GM21717 (cell line): Measurements from ENCODE around the gene TBC1D28.
"Not testable (repeated sequence)": the region's sequence is repeated elsewhere in the genome, so short reads cannot be mapped to it uniquely, and the experiment has no call there.

Source experiments
- ATAC-seq: cut with Tn5 transposase; IDR thresholded peaks from one replicate; pipeline ENCODE4 v1.9.1; 2021; ENCODE audit warnings: mild to moderate bottlenecking, moderate library complexity; ENCODE audit not compliant: unreplicated experiment

Gene TBC1D28

DNA sequence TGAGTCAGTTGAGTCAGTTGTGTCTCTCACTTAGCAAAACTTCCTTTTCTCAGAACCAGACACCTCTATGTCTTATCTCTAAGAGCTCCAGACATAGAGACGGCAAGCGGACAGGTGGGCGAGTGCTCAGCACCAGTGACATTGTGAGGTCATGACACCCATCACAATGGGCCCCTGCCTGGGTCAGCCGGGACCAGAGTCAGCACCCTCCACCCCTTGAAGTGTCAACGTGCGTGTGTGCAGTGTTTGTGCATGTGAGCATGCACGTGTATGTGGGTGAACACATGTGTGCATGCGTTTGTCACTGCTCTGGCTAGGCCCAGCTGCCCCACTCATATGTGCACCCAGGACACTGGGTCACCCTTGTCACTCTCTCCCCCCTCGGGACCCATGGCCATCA lies at the start of gene TBC1D28:
TBC1D28 (minus strand) TSS at position 101 of the 400 bp plus-strand sequence. CDS start 3,039 bp downstream, outside the sequence.
- ATAC-seq, result not testable (repeated sequence)

DNA sequence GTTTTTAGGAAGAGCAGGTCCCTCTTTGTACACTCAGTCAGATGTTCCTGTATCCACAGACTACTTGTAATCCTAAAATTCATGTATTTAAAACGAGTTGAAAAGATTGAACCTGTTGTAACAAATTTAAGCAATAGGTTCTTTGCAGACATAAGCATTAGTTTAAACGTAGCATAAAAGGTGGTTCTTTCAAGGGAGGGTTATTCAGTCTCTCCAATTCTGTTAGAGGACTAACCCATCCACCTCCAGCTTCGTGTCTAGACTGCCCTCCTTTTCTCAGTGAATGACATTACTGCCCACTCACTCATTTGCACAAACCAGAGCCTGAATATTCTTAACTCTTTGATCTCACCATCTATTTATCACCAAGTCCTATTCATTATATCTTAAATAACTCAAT lies 38.5 kb upstream of the TBC1D28 start:
- ATAC-seq, result not testable (repeated sequence)

DNA sequence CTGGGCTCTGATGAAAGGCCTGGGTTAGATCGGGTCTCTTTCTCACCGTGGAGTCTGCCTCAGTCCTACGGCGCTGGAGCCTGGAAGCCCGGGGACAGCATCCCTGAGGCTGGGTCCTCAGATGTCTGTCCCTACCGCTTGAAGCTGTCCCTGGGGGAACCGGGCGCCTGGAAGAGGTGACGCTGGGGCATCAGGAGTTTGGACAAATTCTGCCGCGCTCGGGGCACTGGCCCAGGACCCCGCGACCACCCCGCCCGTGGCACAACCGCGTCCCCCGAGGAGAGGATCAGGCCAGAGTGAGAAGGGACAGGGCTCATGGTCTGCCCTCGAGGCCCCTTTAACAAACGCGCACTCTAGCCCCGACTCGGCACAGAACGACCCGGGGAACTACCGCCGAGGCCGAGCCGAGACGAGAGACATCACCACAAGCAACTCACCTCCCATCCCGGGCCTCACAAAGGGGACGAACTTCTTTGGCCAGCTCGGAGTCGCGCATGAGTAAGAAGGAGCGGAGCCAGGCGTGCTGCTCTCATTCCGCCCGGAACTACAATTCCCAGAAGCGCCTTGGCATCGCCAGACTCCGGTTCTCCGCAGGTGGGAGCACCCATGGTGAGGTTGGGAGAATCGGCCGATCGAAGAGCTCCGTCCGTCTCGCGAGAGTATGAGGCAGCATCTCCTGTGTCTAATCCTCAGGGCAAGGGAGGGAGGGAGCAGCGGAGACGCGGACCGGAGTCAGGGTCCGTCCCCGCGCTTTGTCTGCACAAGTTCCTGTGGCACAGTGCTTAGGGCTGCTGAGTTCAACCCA lies 37.8 kb upstream of the TBC1D28 start, which contains the start of gene FOXO3B:
FOXO3B (minus strand) TSS at position 548 of the 805 bp plus-strand sequence. CDS start 663 bp downstream, outside the sequence.
- peak; percentile 64 for ATAC-seq

DNA sequence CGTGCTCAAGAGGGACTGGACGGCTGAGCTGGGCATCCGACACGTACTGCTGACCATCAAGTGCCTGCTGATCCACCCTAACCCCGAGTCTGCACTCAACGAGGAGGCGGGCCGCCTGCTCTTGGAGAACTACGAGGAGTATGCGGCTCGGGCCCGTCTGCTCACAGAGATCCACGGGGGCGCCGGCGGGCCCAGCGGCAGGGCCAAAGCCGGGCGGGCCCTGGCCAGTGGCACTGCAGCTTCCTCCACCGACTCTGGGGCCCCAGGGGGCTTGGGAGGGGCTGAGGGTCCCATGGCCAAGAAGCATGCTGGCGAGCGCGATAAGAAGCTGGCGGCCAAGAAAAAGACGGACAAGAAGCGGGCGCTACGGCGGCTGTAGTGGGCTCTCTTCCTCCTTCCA lies 33.2 kb upstream of the TBC1D28 start:
- not testable (repeated sequence) for ATAC-seq

DNA sequence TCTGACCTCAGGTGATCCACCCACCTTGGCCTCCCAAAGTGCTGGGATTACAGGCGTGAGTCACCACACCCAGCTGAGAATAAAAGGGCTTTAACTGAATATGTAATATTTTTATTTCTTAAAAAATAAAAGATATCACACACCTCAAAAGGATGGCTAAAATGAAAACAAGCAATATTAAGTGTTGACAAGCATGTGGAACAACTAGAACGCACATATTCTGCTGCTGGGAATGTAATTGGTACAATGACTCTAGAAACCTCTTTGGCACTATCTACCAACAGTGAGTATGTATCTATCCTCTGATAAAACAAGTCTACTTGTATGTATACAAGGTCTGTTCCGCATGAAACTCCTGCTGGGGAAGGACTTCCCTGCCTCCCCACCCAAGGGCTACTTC lies 32.7 kb upstream of the TBC1D28 start:
- not testable (repeated sequence) for ATAC-seq

DNA sequence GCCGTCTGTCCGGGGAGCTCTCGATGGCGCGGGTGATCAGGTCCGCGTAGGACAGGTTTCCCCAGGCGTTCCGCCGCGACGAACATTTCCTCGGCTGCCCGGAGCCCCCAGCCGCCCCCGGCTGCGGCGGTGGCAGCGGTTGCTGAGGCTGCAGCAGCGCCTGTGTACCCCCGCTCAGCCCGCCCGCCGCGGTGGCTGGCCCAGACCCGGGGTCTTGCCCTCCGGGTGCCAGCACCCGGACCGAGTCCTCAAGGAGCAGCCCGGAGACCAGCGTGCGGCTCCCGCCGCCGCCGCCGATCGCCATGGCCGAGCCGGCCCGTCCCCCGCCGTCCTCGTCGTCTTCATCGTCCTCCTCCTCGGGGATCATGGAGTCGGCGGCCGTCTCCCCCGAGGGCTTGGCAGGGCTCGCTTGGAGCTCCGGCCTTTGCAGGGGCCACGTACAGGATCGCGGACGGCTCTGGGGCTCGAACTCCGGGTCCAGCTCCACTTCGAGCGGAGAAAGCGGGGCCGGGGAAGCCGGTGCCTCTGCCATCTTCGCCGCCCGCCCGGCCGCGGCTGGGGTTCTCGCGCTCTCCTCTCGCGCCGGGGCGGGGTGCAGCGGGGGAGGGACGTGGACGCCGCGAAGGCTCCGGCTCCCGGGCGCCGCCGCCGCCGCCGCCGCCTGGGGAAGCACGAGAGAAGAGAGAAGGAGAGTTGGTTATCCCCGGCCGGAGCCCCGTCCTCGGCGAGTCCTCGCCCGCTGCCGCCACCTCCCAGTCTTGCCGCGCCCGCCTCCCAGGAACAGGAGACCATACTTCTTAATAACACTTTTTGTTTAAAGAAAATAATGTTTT lies 28.4 kb upstream of the TBC1D28 start:
- not testable (repeated sequence) for ATAC-seq

DNA sequence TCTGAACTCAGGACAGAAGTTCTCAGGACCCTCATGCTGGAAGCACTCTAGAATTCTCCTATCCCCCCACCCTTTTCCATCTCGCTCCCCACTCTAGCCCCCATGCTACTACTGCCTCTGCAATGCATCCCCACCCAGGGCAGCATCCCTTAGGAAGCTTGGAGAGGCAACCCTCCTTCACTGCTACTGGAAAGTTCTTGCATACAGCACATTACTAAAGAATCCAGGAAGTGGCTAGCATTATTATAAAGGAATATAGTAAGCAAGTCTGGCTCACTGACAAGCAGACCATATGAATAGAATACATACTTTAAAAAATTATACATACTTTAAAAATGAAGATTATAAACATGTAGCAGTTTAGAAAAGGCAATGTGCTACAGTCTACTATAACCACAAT lies 24.4 kb upstream of the TBC1D28 start:
- not testable (repeated sequence) for ATAC-seq

DNA sequence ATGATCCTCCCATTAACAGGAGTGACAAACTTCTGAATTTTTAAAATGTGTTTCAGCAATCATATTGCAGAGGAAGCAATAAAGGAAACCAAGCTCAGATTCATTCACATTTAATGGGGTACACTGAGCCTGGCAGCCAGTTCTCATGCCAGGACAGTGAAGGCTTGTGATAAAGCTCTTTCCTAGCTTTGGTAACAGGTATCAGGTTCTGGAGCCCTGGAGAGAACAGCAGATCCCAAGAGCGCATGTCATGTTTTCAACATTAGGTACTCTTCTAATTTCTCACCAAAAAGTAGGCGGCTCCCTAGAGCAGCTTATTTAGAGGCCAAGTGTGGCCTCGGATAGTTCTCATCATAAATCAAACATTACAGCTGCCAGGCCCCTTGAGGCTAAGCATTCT lies 23.3 kb upstream of the TBC1D28 start:
- ATAC-seq, result not testable (repeated sequence)

DNA sequence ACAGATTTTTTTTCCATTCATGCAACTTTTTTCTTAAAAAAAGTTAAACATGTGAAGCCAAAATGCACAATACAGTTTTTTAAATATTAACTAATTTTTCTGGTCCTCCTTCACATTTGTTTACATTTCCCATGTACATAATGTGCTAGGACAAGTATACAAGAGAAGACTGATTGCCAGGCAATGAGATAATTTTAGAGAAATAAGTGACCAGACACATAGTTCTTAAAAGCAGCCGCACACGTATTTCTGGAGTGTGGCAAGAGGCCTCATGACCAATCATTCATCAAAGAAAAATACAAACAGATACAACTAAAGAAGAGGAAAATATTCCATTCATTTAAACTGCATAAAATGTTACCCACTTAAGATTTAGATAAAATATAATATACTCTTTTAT lies 22.1 kb upstream of the TBC1D28 start:
- ATAC-seq, result not testable (repeated sequence)

DNA sequence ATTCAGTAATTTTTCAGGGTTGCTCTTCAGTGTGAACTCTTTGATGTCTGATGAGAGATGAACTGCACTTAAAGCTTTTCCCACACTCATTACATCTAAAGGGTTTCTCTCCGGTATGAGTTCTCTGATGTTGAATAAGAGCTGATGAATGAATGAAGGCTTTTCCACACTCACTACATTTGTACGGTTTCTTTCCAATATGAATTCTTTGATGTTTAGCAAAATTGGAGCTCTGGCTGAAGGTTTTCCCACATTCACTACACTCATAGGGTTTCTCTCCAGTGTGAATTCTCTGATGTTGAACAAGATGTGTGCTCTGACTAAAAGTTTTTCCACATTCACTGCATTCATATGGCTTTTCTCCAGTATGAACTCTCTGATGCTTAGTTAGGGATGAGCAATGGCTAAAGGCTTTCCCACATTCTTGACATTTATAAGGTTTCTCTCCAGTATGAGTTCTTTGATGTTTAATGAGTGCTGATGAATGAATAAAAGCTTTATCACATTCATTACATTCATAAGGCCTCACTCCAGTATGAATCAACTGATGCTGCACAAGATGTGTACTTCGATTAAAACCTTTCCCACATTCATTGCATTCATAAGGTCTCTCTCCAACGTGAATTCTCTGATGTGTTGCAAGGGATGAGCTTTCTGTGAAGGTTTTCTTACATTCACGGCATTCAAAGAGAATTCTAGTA lies 17.9 kb upstream of the TBC1D28 start:
- ATAC-seq, result not testable (repeated sequence)

DNA sequence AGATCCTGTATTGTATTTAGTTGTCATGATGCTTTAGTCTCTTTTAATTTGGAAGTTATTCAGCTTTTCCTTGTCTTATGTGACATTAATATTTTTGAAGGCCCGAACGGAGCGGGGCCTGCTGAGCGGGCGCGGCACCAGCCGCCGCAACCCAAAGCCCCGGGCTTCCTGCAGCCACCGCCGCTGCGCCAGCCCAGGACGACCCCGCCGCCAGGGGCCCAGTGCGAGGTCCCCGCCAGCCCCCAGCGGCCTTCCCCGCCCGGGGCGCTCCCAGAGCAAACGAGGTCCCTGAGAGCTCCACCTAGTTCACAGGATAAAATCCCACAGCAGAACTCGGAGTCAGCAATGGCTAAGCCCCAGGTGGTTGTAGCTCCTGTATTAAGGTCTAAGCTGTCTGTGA lies 5.9 kb upstream of the TBC1D28 start:
- ATAC-seq, result not testable (repeated sequence)

DNA sequence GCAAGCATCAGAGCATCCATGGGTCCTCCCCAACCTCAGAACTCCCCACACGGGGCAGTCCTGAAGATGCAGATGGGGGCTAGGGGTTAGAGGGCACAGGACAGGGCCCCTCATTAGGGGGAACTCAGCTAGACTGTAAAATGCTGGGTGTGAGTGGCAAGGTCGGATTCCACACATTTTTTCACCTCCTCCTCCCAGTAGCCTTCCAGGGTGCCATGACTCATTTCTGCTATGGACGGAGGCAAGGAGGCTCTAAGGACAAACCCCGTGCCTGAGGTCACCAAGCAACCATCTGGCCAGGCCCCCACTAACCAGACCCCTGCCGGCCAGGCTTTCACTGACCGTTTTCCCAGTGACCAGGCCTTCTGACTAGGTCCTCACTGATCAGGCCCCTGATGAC lies 1.1 kb downstream of the TBC1D28 start:
- not testable (repeated sequence) for ATAC-seq

DNA sequence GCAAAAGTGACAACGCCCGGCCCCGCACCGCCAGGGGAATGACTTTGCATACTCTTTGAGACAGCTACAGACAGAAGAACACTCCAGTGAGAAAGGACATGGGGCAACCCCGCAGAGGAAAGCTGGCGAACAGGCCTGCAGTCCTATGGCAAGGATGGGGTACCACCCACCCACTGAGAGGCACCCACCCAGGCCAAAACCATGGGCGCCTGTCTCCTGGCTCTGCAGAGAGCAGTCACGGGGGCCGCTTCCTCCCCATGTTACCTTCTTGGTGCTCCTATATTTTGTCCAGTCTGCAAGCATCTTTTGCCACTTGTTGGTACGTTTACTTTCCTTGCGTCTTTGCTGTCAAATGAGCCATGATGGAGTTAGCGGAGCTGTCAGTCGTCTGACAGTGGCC lies 5.8 kb downstream of the TBC1D28 start:
- ATAC-seq, result not testable (repeated sequence)

DNA sequence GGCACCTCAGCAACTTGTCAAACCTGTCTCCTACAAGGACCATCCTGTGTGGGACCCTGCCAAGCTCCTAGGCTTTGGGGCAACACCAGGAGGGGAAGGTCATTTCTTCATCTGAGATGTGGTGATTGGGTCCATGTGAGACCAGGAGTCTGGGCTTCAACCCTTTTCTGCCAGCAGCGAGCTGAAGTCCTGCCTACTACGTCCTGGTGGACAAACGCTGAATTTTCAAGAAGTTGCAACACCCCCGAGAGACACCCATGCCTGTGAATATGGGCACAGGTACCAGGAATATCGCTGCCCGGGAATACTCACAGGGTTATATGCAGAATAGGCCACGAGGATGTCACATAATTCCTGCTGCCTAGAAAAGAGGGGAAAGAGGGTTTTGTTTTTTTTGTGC lies 8.0 kb downstream of the TBC1D28 start:
- not testable (repeated sequence) for ATAC-seq

DNA sequence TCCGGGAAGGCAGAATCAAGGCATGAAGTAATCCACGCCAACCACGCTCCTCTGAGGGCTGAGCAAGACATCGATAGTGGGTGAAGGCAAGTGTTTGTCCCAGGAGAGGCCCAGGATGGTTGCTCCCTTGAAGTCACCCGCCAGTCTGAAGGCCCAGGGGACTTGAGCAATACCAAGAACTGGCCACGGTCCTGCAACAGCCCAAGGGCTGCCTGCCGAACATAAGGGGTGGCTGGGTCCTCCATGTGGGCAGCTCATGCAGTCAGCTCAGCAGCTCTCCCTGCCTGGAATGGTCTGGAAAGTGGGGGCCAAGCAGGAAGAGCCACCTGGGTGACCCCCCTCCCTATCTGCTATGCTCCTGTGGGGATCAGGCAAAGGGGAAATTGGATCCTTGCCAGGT lies 8.4 kb downstream of the TBC1D28 start:
- not testable (repeated sequence) for ATAC-seq

DNA sequence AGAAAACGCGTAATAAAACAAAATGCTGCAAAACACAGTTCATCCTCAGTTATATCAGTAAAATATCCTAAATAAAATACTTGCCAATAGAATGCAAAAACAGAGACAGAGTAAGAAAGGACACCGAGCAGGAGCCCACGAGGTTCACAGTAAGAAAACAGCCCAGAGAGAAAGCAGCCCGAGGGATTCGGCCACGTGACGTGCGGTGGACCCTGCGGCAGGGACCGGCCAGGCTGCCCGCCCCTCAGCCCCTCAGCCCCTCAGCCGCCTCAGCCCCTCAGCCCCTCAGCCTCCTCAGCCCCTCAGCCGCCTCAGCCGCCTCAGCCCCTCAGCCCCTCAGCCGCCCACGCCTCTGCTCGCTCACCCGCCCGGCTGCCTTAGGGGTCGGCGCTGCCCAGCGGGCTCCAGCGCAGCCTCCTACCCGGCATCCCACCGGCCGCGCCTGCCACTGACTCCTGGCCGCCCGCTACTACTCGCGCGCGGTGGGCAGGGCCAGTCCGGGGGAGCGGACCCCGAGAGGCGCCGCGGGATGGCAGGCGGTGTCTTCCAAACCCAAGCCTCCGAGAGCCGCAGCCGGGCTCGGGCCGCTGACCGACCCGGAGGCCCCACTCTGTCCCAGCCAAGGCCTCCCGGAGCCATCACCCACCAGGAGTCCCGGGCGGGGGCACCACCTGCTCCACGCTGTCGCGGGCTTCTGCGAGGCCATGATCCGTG lies 9.5 kb downstream of the TBC1D28 start:
- ATAC-seq, result not testable (repeated sequence)

DNA sequence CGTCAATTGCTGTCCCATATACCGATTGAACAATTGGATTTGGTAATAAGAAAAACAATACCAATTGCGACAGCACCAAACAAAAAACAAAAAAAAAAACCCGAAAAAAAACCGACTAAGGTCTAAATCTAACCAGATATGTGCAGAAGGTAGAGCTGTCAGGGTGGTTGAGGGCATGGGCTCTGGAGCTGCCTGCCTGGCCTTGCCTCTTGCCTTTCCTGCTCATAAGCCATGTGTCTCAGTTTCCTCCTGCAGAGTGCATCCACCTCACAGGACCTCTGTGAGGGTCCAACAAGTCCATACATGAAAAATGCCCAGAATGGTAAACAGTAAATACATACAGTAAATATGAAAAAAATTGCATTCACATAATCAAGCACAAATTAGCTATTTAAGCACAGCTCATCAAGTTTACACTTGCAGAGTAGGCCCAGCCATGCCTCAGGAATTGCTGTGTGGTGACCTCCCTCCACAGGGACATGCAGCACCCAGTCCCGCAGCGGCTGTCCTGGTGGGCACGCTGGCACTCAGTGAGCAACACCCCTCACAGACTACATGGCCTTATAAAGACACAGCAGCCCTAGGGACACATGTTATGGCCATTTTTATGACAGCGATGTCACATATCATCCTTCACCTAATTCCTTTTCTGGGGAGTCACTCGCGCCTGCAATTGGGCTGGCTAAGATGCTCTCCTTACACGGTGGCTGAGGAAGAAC lies 17.9 kb downstream of the TBC1D28 start:
- no peak for ATAC-seq

DNA sequence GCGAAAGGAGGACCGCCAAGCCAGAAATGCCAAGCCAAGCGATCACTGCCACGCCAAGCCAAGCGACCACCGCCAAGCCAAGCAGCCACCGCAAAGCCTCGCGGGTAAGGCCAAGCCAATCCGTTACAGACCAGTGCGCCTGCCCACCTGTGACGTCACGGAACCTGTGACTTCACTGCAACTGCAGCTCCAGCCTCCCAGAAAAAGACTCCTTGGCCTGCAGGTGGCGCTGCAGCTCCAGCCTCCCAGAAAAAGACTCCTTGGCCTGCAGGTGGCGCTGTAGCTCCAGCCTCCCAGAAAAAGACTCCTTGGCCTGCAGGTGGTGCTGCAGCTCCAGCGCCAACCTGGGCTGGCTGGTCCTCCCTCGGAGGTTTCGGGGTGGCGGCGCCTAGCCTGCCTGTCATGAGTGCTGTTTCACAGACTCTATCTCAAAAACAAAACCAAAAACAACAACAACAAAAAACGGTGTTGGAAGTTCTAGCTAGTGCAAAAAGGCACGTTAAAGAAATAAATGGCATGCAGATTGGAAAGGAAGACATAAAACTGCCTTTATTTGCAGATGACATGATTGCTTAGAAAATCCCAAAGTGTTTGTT lies 18.6 kb downstream of the TBC1D28 start:
- ATAC-seq, result peak; percentile 63

DNA sequence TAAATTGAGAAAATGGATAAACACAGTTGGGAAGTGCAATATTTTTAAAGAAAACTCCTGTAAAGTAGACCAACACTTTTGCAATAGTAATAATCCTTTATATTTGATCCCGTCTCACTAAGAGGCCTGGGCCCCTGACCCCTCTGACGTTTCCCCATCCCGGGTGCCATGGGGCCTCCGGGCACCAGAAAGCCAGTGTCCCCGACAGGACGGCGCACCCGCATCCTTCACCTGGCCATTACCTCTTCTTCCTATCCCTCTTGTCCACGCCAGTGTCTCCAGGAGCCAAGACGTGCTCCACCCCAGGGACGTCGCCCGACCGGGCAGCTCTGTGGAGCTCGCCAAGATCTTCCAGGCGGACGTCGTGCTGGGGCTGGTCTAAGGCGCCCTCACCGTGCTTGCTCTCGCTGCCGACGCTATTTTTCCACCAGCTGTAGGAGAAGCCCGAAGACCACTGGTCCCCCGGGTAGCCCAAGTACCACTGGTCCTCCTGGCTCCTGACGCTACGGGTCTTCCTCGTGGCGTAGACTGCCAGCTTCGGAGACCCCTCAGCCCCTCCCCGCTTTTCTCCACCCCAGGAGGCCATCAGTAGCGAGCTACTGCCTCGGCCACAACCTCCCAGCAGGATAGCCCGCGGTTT lies 19.2 kb downstream of the TBC1D28 start:
- peak; percentile 30 for ATAC-seq
